Sigmoid colon (tissue), 4 donors: ENCODE results near the gene ERGIC1.

ENCODE experiments used
- CTCF ChIP-seq, 4 experiments: fragments of 450-650 bp in 3 of 4; fragments of 200-600 bp in 1 of 4; IDR thresholded peaks; one replicate each; pipeline ENCODE4 v1.5.1; 2016 to 2019; ENCODE audit warnings: antibody characterized with exemption in 4 of 4, mild to moderate bottlenecking in 3 of 4, moderate library complexity in 2 of 4
- EP300 ChIP-seq, 4 donors: sonication (generic); formaldehyde crosslinking; IDR thresholded peaks; one replicate each; pipeline ENCODE4 v1.6.1; 2017; ENCODE audit warnings: antibody characterized with exemption in 4 of 4
- POLR2AphosphoS5 ChIP-seq, 4 donors: sonication (generic); formaldehyde crosslinking; IDR thresholded peaks; one replicate each; pipeline ENCODE4 v1.6.1; 2017; ENCODE audit warnings: antibody characterized with exemption in 4 of 4

GRCh38 chr5:172973127-172973916, 139.3 kb downstream of the ERGIC1 start:
- no peak for TF ChIP-seq POLR2AphosphoS5 (IDR thresholded peaks at IDR 0.05)
- no peak for TF ChIP-seq CTCF (IDR thresholded peaks at IDR 0.05)
- no peak for TF ChIP-seq EP300 (IDR thresholded peaks at IDR 0.05)
